ENCODE results near the gene SH3PXD2A.
A peak's percentile ranks its signal among the peaks of the same experiment; 100 is the strongest.
"Not testable (repeated sequence)": the region's sequence is repeated elsewhere in the genome, so short reads cannot be mapped to it uniquely, and the experiment has no call there.

The SH3PXD2A gene

GRCh38 chr10:103745341-103746247, 109.8 kb downstream of the SH3PXD2A start:
- DNase-seq (ENCODE audit: low spot score) = no peak

- no peak for DNase-seq (ENCODE audit: low spot score)
Observed at GRCh38 chr10:103742824-103743223, 112.6 kb downstream of the SH3PXD2A start.

- DNase-seq (ENCODE audit: low spot score) = no peak
Observed at GRCh38 chr10:103740611-103741010, 114.8 kb downstream of the SH3PXD2A start.

GRCh38 chr10:103739039-103739764, 116.2 kb downstream of the SH3PXD2A start:
- DNase-seq (ENCODE audit: low spot score) = no peak

GRCh38 chr10:103737735-103738367, 117.5 kb downstream of the SH3PXD2A start:
- no peak for DNase-seq (ENCODE audit: low spot score)

- peak; percentile 79 for DNase-seq (ENCODE audit: low spot score)
Observed at GRCh38 chr10:103736763-103737162, 118.6 kb downstream of the SH3PXD2A start.

- DNase-seq (ENCODE audit: low spot score) = no peak
Observed at GRCh38 chr10:103736044-103736443, 119.3 kb downstream of the SH3PXD2A start.

GRCh38 chr10:103734731-103735130, 120.6 kb downstream of the SH3PXD2A start:
- no peak for DNase-seq (ENCODE audit: low spot score)

- DNase-seq (ENCODE audit: low spot score) = no peak
Observed at GRCh38 chr10:103733045-103733419, 122.3 kb downstream of the SH3PXD2A start.

GRCh38 chr10:103732339-103733044, 122.9 kb downstream of the SH3PXD2A start:
- no peak for DNase-seq (ENCODE audit: low spot score)

GRCh38 chr10:103731609-103732270, 123.6 kb downstream of the SH3PXD2A start:
- DNase-seq (ENCODE audit: low spot score) = no peak

GRCh38 chr10:103731026-103731425, 124.3 kb downstream of the SH3PXD2A start:
- DNase-seq (ENCODE audit: low spot score) = not testable (repeated sequence)

GRCh38 chr10:103729851-103730250, 125.5 kb downstream of the SH3PXD2A start:
- no peak for DNase-seq (ENCODE audit: low spot score)

GRCh38 chr10:103727991-103728689, 127.2 kb downstream of the SH3PXD2A start:
- DNase-seq (ENCODE audit: low spot score) = no peak

GRCh38 chr10:103727546-103727963, 127.8 kb downstream of the SH3PXD2A start:
- DNase-seq (ENCODE audit: low spot score) = no peak

GRCh38 chr10:103726637-103727036, 128.7 kb downstream of the SH3PXD2A start:
- no peak for DNase-seq (ENCODE audit: low spot score)

GRCh38 chr10:103725242-103725641, 130.1 kb downstream of the SH3PXD2A start:
- DNase-seq (ENCODE audit: low spot score) = no peak

GRCh38 chr10:103724771-103725170, 130.6 kb downstream of the SH3PXD2A start:
- DNase-seq (ENCODE audit: low spot score) = no peak

GRCh38 chr10:103724074-103724473, 131.3 kb downstream of the SH3PXD2A start:
- DNase-seq (ENCODE audit: low spot score) = no peak

GRCh38 chr10:103723557-103723956, 131.8 kb downstream of the SH3PXD2A start:
- no peak for DNase-seq (ENCODE audit: low spot score)

- DNase-seq (ENCODE audit: low spot score) = no peak
Observed at GRCh38 chr10:103722632-103723031, 132.7 kb downstream of the SH3PXD2A start.

All from NAMALWA (cell line).